A172 (cell line): ENCODE measurements around the gene HMCES. TPM values are rescaled to one million over a fixed set of nuclear protein-coding genes. Genes with fewer than 3 reads are reported as not detected.
A peak's percentile ranks its signal among the peaks of the same experiment; 100 is the strongest.
"Not testable (repeated sequence)": the region's sequence is repeated elsewhere in the genome, so short reads cannot be mapped to it uniquely, and the experiment has no call there.

ENCODE experiments used
- DNase-seq: peaks from one replicate; pipeline ENCODE4 v3.0.0-alpha.2; 2015; ENCODE audit warnings: low spot score
- total RNA-seq: library from RNA; depleted of rRNA; stranded (reverse); fragments of >200 nt; shearing (Covaris generic); gene quantifications from 2 replicates; pipeline ENCODE4 v1.2.3, GENCODE V29; 2014; rRNA removed

Gene HMCES
- total RNA-seq, 1 experiment from 2014 or later: 97.1 TPM

GRCh38 chr3:129346695-129347457, 68.2 kb downstream of the HMCES start:
- DNase-seq: peak; percentile 31

GRCh38 chr3:129347458-129347845, 68.8 kb downstream of the HMCES start:
- no peak for DNase-seq

GRCh38 chr3:129348734-129349133, 70.1 kb downstream of the HMCES start:
- no peak for DNase-seq

GRCh38 chr3:129349169-129349568, 70.5 kb downstream of the HMCES start:
- not testable (repeated sequence) for DNase-seq

- DNase-seq: no peak
Observed at GRCh38 chr3:129349791-129350190, 71.1 kb downstream of the HMCES start.

GRCh38 chr3:129352045-129352444, 73.4 kb downstream of the HMCES start:
- DNase-seq: no peak

- DNase-seq: peak; percentile 78
Observed at GRCh38 chr3:129352650-129353588, 74.2 kb downstream of the HMCES start.

- DNase-seq: no peak
Observed at GRCh38 chr3:129353589-129353941, 74.9 kb downstream of the HMCES start.

Other genes with a start within 250 kb of the HMCES start
- gene GP9, start 218.1 kb upstream of the HMCES start, total RNA-seq: not detected in 2 replicates
- 19.8 and 25.3 TPM in 2 replicates for gene RAB43, start 157.1 kb upstream of the HMCES start, total RNA-seq
- 98.6 and 120 TPM in 2 replicates for gene ISY1, start 117.8 kb upstream of the HMCES start, total RNA-seq
- gene CNBP, start 95.0 kb upstream of the HMCES start, total RNA-seq: 543 and 605 TPM in 2 replicates
- gene COPG1, start 29.3 kb upstream of the HMCES start, total RNA-seq: 296 and 315 TPM in 2 replicates
- gene EFCAB12, start 149.8 kb downstream of the HMCES start, total RNA-seq: 0.05 and 0.10 TPM in 2 replicates
- gene MBD4, start 161.1 kb downstream of the HMCES start, total RNA-seq: 63.0 and 63.3 TPM in 2 replicates
- gene IFT122, start 161.4 kb downstream of the HMCES start, total RNA-seq: 21.5 and 22.3 TPM in 2 replicates
- gene RHO, start 249.8 kb downstream of the HMCES start, total RNA-seq: not detected in 2 replicates